ENCODE data around the gene MRGPRG. TPM values are rescaled to one million over a fixed set of nuclear protein-coding genes. Genes with fewer than 3 reads are reported as not detected.

The MRGPRG gene
- total RNA-seq, 1 experiment from 2014 or later = not detected

DNA sequence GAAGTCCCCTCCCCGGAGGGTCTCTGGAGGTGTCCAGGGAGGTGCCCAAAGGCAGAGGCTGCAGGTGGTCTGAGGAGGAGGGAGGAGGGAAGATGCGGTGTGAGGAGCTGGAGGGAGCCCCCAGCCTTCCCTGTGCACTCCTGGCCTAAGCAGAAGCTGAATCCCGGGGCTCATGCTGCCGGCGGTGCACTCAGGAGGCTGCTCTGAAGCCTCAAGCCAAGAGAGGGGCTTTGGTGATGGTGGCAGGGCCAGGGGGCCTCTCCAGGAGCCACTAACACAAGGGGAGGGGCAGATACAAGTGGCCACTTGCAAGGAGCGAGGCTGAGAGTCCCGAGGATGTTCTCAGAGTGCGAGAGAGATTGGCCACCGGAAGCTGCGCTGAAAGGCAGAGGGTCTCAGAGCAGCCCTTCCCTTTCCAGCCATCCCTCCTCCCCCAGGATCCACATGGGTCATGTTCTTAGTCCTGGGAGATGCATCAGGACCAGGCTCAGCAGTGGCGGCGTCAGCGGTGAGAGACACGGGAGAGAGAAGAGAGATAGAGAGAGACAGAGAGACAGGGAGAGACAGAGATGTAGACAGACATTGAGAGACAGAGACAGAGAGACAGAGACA lies 774 bp upstream of the MRGPRG start:
- Histone ChIP-seq H3K27me3 (ENCODE audit: insufficient read depth, low read length) (no peaks in the 10 kb centered on the region), H4K20me1 (ENCODE audit: insufficient read depth) (no peaks in the 10 kb centered on the region), H3K36me3 (ENCODE audit: control insufficient read depth in 1 of 2, insufficient read depth in 2 of 2, low read length in 2 of 2) (no peaks in the 10 kb centered on the region), H3K4me1 (ENCODE audit: control insufficient read depth in 1 of 2, insufficient read depth in 2 of 2, low read length in 2 of 2) (peaks cover 5 to 12% of the 10 kb centered on the region in 2 experiments), H3K4me3 (replicated peaks in 1 of 2; ENCODE audit: low read depth in 1 of 2, low read length in 2 of 2) (no peak overlapping the region), H3K27ac (ENCODE audit: low read depth, low read length) (no peak overlapping the region), H3K9me2 (ENCODE audit: insufficient read depth) (no peaks in the 10 kb centered on the region), H3K9ac (ENCODE audit: low read length) (no peak overlapping the region), H3K79me2 (ENCODE audit: insufficient read depth, low read length) (no peaks in the 10 kb centered on the region), H2AFZ (ENCODE audit: low read depth, low read length, poor library complexity, severe bottlenecking) (no peak overlapping the region), H3K9me3 (ENCODE audit: control insufficient read depth in 1 of 2, insufficient read depth in 1 of 2, low read depth in 1 of 2, low read length in 2 of 2) (no peaks in the 10 kb centered on the region), H3K4me2 (ENCODE audit: low read length) (no peak overlapping the region)
- ChIA-PET POLR2A (no interaction called here), RAD21 (ENCODE audit: low non-redundant PET in 1 of 2, low total read pairs in 2 of 2, uncharacterized antibody in 2 of 2, unreplicated experiment in 2 of 2) (no interaction called here), CTCF (no interaction called here)
- DNase-seq (ENCODE audit: low read depth, low spot score) (no peak), ATAC-seq (no peak)
- TF ChIP-seq TCF7L2 (IDR thresholded peaks at IDR 0.05; ENCODE audit: borderline replicate concordance, extremely low read depth, insufficient read depth, insufficient read length) = no peak
- no peak for TF ChIP-seq RAD21 (IDR thresholded peaks at IDR 0.05; ENCODE audit: low read depth)
- TF ChIP-seq JUND (IDR thresholded peaks at IDR 0.05) = no peak
- TF ChIP-seq EGR1 (IDR thresholded peaks at IDR 0.05; ENCODE audit: low read depth) = no peak
- TF ChIP-seq, protein P1, sequence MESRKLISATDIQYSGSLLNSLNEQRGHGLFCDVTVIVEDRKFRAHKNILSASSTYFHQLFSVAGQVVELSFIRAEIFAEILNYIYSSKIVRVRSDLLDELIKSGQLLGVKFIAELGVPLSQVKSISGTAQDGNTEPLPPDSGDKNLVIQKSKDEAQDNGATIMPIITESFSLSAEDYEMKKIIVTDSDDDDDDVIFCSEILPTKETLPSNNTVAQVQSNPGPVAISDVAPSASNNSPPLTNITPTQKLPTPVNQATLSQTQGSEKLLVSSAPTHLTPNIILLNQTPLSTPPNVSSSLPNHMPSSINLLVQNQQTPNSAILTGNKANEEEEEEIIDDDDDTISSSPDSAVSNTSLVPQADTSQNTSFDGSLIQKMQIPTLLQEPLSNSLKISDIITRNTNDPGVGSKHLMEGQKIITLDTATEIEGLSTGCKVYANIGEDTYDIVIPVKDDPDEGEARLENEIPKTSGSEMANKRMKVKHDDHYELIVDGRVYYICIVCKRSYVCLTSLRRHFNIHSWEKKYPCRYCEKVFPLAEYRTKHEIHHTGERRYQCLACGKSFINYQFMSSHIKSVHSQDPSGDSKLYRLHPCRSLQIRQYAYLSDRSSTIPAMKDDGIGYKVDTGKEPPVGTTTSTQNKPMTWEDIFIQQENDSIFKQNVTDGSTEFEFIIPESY (IDR thresholded peaks at IDR 0.05; ENCODE audit: extremely low read depth, insufficient replicate concordance, low read length) = no peak
- TF ChIP-seq ELF1 (IDR thresholded peaks at IDR 0.05; ENCODE audit: borderline replicate concordance, low read depth) = no peak
- TF ChIP-seq EZH2phosphoT487 (IDR thresholded peaks at IDR 0.05; ENCODE audit: borderline replicate concordance) = no peak
- no peak for TF ChIP-seq EZH2 (IDR thresholded peaks at IDR 0.05)
- BruUV-seq (replicated peaks) = no TSS peak
- intact Hi-C loops (cut with micrococcal nuclease) = loop anchor here (5.0 kb wide), 2 partner anchors 122 to 292 kb away; partner anchors contain the start of gene PHLDA2

Measured in HCT116 (cell line).